GM12872 (cell line): ENCODE results near the gene ANGPTL8.

Source experiments
- CTCF ChIP-seq: IDR thresholded peaks from 3 replicates; pipeline ENCODE4 v1.5.1; 2011; ENCODE audit warnings: low read depth, mild to moderate bottlenecking, low read length, moderate library complexity; ENCODE audit not compliant: insufficient read depth

Gene ANGPTL8

GRCh38 chr19:11247934-11248333, 8.5 kb downstream of the ANGPTL8 start:
- TF ChIP-seq CTCF: no peak

GRCh38 chr19:11248852-11249251, 9.4 kb downstream of the ANGPTL8 start:
- no peak for TF ChIP-seq CTCF

- TF ChIP-seq CTCF: no peak
Measured at GRCh38 chr19:11251217-11251616, 11.8 kb downstream of the ANGPTL8 start.

- TF ChIP-seq CTCF: no peak
Measured at GRCh38 chr19:11251650-11252314, 12.4 kb downstream of the ANGPTL8 start.

GRCh38 chr19:11252665-11253355, 13.4 kb downstream of the ANGPTL8 start:
- TF ChIP-seq CTCF: no peak

GRCh38 chr19:11254666-11255065, 15.2 kb downstream of the ANGPTL8 start:
- TF ChIP-seq CTCF: peak; percentile 41

GRCh38 chr19:11256189-11256588, 16.8 kb downstream of the ANGPTL8 start:
- no peak for TF ChIP-seq CTCF
